Colon (tissue), 2 donors: Measurements from ENCODE around the gene FAF1.

Source experiments
- FAIRE-seq: peaks from 2 replicates; lab custom pipeline; 2012; peaks lifted over from hg19 to GRCh38; lab: Jason Lieb, UNC
- donor health status: control.
- donor health status: control.

Gene FAF1

GRCh38 chr1:50633465-50633864 is 326.6 kb downstream of the FAF1 start:
- no peak for FAIRE-seq

- FAIRE-seq = no peak
Measured at GRCh38 chr1:50631161-50631560, 328.9 kb downstream of the FAF1 start.

- FAIRE-seq = no peak
Measured at GRCh38 chr1:50622259-50622658, 337.8 kb downstream of the FAF1 start.

GRCh38 chr1:50620680-50621329 is 339.3 kb downstream of the FAF1 start:
- no peak for FAIRE-seq

GRCh38 chr1:50615036-50615750 is 344.9 kb downstream of the FAF1 start:
- no peak for FAIRE-seq

GRCh38 chr1:50611675-50612074 is 348.4 kb downstream of the FAF1 start:
- FAIRE-seq = no peak

GRCh38 chr1:50610563-50610962 is 349.5 kb downstream of the FAF1 start:
- no peak for FAIRE-seq

GRCh38 chr1:50609508-50609907 is 350.6 kb downstream of the FAF1 start:
- no peak for FAIRE-seq

- no peak for FAIRE-seq
Measured at GRCh38 chr1:50605186-50605875, 354.7 kb downstream of the FAF1 start.

- no peak for FAIRE-seq
Measured at GRCh38 chr1:50604580-50604979, 355.5 kb downstream of the FAF1 start.

GRCh38 chr1:50603274-50604271 is 356.5 kb downstream of the FAF1 start:
- FAIRE-seq = no peak

GRCh38 chr1:50599546-50599945 is 360.5 kb downstream of the FAF1 start:
- FAIRE-seq = no peak

GRCh38 chr1:50595874-50596273 is 364.2 kb downstream of the FAF1 start:
- no peak for FAIRE-seq

GRCh38 chr1:50593515-50593914 is 366.6 kb downstream of the FAF1 start:
- FAIRE-seq = no peak

- FAIRE-seq = no peak
Measured at GRCh38 chr1:50591598-50591997, 368.5 kb downstream of the FAF1 start.

GRCh38 chr1:50582346-50582745 is 377.7 kb downstream of the FAF1 start:
- FAIRE-seq = no peak

GRCh38 chr1:50570066-50570468 is 390.0 kb downstream of the FAF1 start:
- FAIRE-seq = no peak

- no peak for FAIRE-seq
Measured at GRCh38 chr1:50568782-50569181, 391.3 kb downstream of the FAF1 start.

GRCh38 chr1:50566405-50566804 is 393.7 kb downstream of the FAF1 start:
- FAIRE-seq = no peak

GRCh38 chr1:50564417-50564816 is 395.6 kb downstream of the FAF1 start:
- FAIRE-seq = no peak

GRCh38 chr1:50562106-50562505 is 398.0 kb downstream of the FAF1 start:
- no peak for FAIRE-seq

GRCh38 chr1:50559421-50559820 is 400.6 kb downstream of the FAF1 start:
- FAIRE-seq = no peak
